ENCODE results near the gene G2E3.

Gene G2E3

DNA sequence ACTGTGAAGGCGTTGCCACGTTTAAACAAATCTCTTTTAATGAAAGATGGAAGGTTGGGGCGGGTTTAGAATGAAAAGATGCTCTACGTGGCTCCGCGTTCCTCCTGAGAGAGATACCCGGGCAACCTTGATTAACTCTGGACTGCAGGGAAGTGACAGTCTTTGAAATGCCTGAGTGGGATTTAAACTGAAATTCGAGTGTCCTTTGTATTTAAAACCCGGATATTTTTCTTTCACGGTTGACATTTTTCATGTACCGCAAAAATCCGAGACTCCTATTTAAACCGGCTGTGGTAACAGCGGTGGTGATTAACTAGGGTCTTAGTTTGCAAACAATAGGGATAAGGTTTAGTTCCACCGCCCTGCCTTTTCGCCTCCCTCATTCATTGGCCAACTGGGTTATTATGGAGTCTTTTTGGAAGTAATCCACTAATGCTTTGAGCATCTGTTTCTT, 707 bp downstream of the G2E3 start:
- DNase-seq (ENCODE audit: low spot score), result no peak
- TF ChIP-seq, protein P1, sequence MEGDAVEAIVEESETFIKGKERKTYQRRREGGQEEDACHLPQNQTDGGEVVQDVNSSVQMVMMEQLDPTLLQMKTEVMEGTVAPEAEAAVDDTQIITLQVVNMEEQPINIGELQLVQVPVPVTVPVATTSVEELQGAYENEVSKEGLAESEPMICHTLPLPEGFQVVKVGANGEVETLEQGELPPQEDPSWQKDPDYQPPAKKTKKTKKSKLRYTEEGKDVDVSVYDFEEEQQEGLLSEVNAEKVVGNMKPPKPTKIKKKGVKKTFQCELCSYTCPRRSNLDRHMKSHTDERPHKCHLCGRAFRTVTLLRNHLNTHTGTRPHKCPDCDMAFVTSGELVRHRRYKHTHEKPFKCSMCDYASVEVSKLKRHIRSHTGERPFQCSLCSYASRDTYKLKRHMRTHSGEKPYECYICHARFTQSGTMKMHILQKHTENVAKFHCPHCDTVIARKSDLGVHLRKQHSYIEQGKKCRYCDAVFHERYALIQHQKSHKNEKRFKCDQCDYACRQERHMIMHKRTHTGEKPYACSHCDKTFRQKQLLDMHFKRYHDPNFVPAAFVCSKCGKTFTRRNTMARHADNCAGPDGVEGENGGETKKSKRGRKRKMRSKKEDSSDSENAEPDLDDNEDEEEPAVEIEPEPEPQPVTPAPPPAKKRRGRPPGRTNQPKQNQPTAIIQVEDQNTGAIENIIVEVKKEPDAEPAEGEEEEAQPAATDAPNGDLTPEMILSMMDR (IDR thresholded peaks at IDR 0.05; ENCODE audit: extremely low read depth, insufficient read depth, missing control alignments), result no peak
- in situ Hi-C loops (cut with MboI; ENCODE audit: low pct_unique_long_range_greater_than_20kb, low sequenced_read_pairs, unreplicated experiment), result no loop called here

DNA sequence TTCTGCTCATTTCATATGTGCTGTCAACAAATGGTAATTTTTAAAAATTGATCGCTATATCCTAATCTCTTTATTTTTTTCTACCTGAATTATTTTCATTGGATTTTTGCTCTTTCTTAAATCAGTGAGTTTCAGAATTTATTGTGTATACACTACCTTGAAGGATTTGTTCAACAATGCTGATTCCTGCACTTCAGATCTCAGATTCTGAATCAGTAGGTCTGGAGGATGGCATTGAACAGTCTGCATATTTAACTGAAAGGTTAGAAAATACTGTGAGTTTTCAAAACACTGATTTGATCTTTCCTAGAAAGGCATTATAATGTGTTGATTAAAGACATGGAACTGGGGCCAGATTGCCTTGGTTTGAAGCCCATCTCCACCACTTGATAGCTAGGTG, 1.6 kb downstream of the G2E3 start:
- TF ChIP-seq, protein P1 (IDR thresholded peaks at IDR 0.05; ENCODE audit: extremely low read depth, insufficient read depth, missing control alignments), result no peak
- no peak for DNase-seq (ENCODE audit: low spot score)
- in situ Hi-C loops (cut with MboI; ENCODE audit: low pct_unique_long_range_greater_than_20kb, low sequenced_read_pairs, unreplicated experiment), result no loop called here

DNA sequence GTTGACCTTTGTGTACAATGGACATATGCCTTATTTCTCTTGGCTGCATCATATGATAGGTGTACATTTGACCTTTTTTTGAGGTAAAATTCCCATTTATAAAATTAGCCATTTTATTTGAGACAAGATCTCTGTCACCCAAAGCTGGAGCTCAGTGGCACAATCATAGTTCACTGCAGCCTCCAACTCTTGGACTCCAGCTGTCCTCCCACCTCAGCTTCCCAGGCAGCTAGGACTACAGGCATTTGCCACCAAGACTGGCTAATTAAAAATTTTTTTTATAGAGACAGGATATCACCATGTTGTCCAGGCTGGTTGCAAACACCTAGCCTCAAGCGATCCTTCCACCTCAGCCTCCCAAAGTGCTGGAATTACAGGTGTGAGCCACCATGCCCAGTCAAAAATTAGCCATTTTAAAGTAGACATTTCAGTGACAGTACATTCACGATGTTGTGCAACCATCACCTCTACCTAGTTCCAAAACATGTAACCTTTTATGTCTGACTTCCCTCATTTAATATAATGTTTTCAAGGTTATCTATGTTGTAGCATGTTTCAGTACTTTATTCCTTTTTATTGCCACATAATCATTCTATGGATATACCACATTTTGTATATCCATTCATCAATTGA, 5.4 kb downstream of the G2E3 start:
- TF ChIP-seq, protein P1 (IDR thresholded peaks at IDR 0.05; ENCODE audit: extremely low read depth, insufficient read depth, missing control alignments), result no peak
- in situ Hi-C loops (cut with MboI; ENCODE audit: low pct_unique_long_range_greater_than_20kb, low sequenced_read_pairs, unreplicated experiment), result no loop called here

DNA sequence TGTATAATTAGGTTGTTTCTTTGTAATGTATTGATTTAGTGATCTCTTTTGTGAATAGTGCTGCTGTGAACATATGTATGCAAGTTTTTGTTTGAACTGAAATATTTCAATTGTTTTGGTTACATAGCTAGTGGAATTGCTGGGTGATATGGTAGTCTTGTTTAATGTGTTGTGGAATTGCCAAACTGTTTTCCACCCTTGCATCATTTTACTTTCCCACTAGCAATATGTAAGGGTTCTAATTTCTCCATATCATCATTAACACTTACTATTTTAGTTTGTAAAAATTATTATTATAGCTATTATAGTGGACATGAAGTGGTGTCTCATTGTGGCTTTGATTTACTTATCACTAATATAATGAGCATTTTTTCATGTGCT, 5.9 kb downstream of the G2E3 start:
- no peak for DNase-seq (ENCODE audit: low spot score)
- TF ChIP-seq, protein P1 (IDR thresholded peaks at IDR 0.05; ENCODE audit: extremely low read depth, insufficient read depth, missing control alignments), result no peak
- in situ Hi-C loops (cut with MboI; ENCODE audit: low pct_unique_long_range_greater_than_20kb, low sequenced_read_pairs, unreplicated experiment), result no loop called here

More for the DNA sequence above, 5.4 kb downstream of the G2E3 start:
- no peak for DNase-seq (ENCODE audit: low spot score)

DNA sequence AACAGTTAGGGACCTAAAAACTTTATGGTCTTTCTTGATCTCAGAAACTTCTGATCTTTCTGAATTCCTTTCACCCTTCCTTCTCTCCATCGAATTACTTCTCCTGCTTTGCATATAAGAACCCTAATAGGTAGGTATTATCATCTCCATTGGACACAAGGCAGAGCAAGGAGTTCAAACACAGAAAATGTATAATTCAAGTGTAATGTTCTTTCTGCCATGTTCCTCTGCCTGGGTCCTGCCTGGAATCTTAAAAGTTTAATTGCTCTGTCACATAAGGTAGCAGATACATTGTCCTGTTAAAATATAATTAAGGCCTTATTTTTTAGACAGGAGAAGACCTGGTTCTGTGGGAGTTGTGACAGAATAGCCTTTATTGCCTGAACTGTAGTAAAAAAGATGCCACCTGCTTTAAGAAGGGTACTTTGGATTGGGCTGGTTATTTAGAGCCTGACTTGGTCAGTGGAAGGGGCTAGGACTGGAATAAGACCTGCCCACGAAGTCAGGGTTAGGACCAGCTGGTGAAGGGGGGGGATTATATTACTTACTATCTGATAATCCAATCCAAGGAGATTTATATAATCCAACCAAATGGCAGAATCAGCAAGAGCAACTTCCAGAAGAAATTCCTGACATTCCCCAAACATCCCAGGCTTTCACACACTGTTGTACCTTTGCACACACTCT, 10.4 kb downstream of the G2E3 start:
- in situ Hi-C loops (cut with MboI; ENCODE audit: low pct_unique_long_range_greater_than_20kb, low sequenced_read_pairs, unreplicated experiment), result no loop called here
- TF ChIP-seq, protein P1 (IDR thresholded peaks at IDR 0.05; ENCODE audit: extremely low read depth, insufficient read depth, missing control alignments), result no peak
- DNase-seq (ENCODE audit: low spot score), result no peak

DNA sequence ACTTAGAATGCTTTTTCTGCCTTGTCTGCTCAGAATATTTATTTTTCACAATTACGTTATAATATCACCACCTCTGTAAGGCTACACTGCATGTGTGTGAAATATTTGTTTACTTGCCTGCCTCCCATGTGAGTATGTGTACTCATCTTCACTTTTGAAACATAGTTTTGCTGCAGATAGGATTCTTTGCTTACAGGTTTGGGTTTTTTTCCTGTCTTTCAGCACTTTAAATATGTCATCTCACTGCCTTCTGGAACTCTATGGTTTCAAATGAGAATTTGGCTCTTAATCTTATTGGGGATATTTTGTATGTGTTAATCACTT, 10.9 kb downstream of the G2E3 start:
- in situ Hi-C loops (cut with MboI; ENCODE audit: low pct_unique_long_range_greater_than_20kb, low sequenced_read_pairs, unreplicated experiment), result no loop called here
- no peak for DNase-seq (ENCODE audit: low spot score)
- TF ChIP-seq, protein P1 (IDR thresholded peaks at IDR 0.05; ENCODE audit: extremely low read depth, insufficient read depth, missing control alignments), result no peak

Data from GM13977 (cell line).